Smooth muscle cell (in vitro differentiated cells): ENCODE results near the gene RNF40. TPM values are rescaled to one million over a fixed set of nuclear protein-coding genes. Genes with fewer than 3 reads are reported as not detected.
A peak's percentile ranks its signal among the peaks of the same experiment; 100 is the strongest.

Experiments
- DNase-seq: peaks from one replicate; lab custom pipeline; 2025; ENCODE audit not compliant: unreplicated experiment; lab: John Stamatoyannopoulos, UW
- H2AFZ ChIP-seq: fragments of 200-600 bp; sonication (generic); 2 replicates; pipeline ENCODE4 v1.6.0; 2016; ENCODE audit warnings: antibody characterized with exemption, low read depth, mild to moderate bottlenecking
- H3F3A ChIP-seq: fragments of 200-600 bp; sonication (generic); 2 replicates; pipeline ENCODE4 v1.6.0; 2017; ENCODE audit warnings: antibody characterized with exemption, low read depth
- H3K27ac ChIP-seq: fragments of 200-600 bp; sonication (generic); 2 replicates; pipeline ENCODE4 v1.5.1; 2016; ENCODE audit warnings: low read depth, mild to moderate bottlenecking
- H3K27me3 ChIP-seq: fragments of 200-600 bp; sonication (generic); 2 replicates; pipeline ENCODE4 v1.6.1; 2016; ENCODE audit warnings: low read depth, mild to moderate bottlenecking
- H3K36me3 ChIP-seq: fragments of 200-600 bp; sonication (generic); 2 replicates; pipeline ENCODE4 v1.5.1; 2016; ENCODE audit warnings: low read depth
- H3K4me1 ChIP-seq: fragments of 200-600 bp; sonication (generic); 2 replicates; pipeline ENCODE4 v1.5.1; 2016; ENCODE audit warnings: low read depth
- H3K4me2 ChIP-seq: fragments of 200-600 bp; sonication (generic); 2 replicates; pipeline ENCODE4 v1.6.0; 2016; ENCODE audit warnings: mild to moderate bottlenecking
- H3K4me3 ChIP-seq: fragments of 200-600 bp; sonication (generic); 2 replicates; pipeline ENCODE4 v1.5.1; 2016; ENCODE audit warnings: mild to moderate bottlenecking
- H3K79me2 ChIP-seq: fragments of 200-600 bp; sonication (generic); 2 replicates; pipeline ENCODE4 v1.6.0; 2016; ENCODE audit warnings: low read depth, mild to moderate bottlenecking
- H3K9ac ChIP-seq: fragments of 200-600 bp; sonication (generic); 2 replicates; pipeline ENCODE4 v1.6.0; 2016; ENCODE audit warnings: low read depth
- H3K9me3 ChIP-seq: fragments of 200-600 bp; sonication (generic); replicated peaks from 2 replicates; pipeline ENCODE4 v1.5.1; 2016; ENCODE audit warnings: low read depth
- H4K20me1 ChIP-seq: fragments of 200-600 bp; sonication (generic); 2 replicates; pipeline ENCODE4 v1.6.0; 2016; ENCODE audit warnings: low read depth
- CTCF ChIP-seq: fragments of 200-600 bp; sonication (generic); IDR thresholded peaks from 2 replicates; pipeline ENCODE4 v1.5.1; 2017; ENCODE audit warnings: borderline replicate concordance, mild to moderate bottlenecking, antibody characterized with exemption; ENCODE audit not compliant: insufficient read depth, poor library complexity, severe bottlenecking
- WGBS: methylation state at CpG from one replicate; pipeline ENCODE4 v1.1.7; 2016; ENCODE audit warnings: low lambda C conversion rate; 5-methylcytosine and 5-hydroxymethylcytosine counted together
- polyA plus RNA-seq: library from polyadenylated mRNA; unstranded; fragments of >200 nt; fragmentation: Nextera tagmentation; extraction: Ambion mirVana; gene quantifications from 2 replicates; pipeline ENCODE4 v1.2.1, GENCODE V29; 2016
- total RNA-seq: library from RNA; depleted of rRNA; stranded (reverse); fragments of >200 nt; gene quantifications from 2 replicates; pipeline ENCODE4 v1.2.3, GENCODE V29; 2014

Gene RNF40
- total and polyA plus RNA-seq, 2 experiments from 2014 or later, result 66.1 to 92.5 TPM

GRCh38 chr16:30786115-30786935 is 24.2 kb downstream of the RNF40 start:
- peaks cover 11% of the 10 kb centered on the region for H4K20me1 ChIP-seq
- no peak for TF ChIP-seq CTCF
- H3K27ac ChIP-seq, result peak overlapping the region; percentile 79
- WGBS, result 17% methylated on average over 20 of the region's 57 CpGs
- peaks cover 32% of the 10 kb centered on the region for H3K79me2 ChIP-seq
- H3K9ac ChIP-seq, result peak overlapping the region; percentile 93
- no peaks in the 10 kb centered on the region for H3K9me3 ChIP-seq
- H3K4me3 ChIP-seq, result peak overlapping the region; percentile 99
- H3K27me3 ChIP-seq, result no peaks in the 10 kb centered on the region
- H3K36me3 ChIP-seq, result no peaks in the 10 kb centered on the region
- H3K4me2 ChIP-seq, result peak overlapping the region; percentile 94
- no peaks in the 10 kb centered on the region for H3F3A ChIP-seq
- DNase-seq, result peak; percentile 43
- H2AFZ ChIP-seq, result peak overlapping the region; percentile 83
- peaks cover 14% of the 10 kb centered on the region for H3K4me1 ChIP-seq

DNA sequence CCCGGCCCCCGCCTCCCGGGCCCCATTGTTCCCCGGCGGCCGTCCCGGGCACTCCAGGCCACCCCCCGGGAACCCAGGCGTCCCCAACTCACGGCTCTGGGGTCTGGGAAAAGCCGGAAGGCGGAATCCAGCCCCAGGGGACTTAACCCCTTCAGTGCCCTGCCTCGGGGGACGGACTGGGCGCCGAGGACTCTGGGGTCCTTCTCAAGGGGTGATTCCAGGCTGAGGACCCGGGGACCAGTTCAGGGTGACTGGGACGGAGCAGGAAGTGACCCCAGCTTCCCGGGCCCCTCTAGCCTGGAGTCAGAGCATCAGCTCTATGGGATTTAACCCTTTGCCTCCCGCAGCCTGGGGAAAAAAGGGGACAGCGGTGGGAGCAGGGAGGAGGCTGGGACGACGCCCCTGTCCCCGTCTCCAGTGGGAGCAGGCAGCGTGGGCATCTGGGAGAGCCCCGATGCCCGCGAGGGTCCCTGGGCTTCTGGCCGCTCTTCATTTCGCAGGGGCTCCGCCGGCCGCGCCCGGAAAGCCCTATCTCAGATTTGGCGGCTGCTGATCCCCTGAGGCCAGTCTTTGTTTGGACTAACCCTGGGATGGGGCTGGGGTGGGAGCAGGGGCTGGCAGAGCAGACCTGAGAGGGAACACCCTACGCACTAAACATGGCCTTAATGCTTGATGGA is 25.0 kb downstream of the RNF40 start, which contains the start of gene ZNF629:
ZNF629 (minus strand) TSS at position 270 of the 677 bp plus-strand sequence. CDS start 2,723 bp downstream, outside the sequence.
- DNase-seq, result peak; percentile 38

GRCh38 chr16:30787613-30788378 is 25.7 kb downstream of the RNF40 start:
- no peak for TF ChIP-seq CTCF
- Histone ChIP-seq H3K4me2 (peak overlapping the region; percentile 94), H3K79me2 (peaks cover 32% of the 10 kb centered on the region), H3F3A (no peaks in the 10 kb centered on the region), H3K9ac (peak overlapping the region; percentile 93), H3K27ac (peak overlapping the region; percentile 79), H3K36me3 (no peaks in the 10 kb centered on the region), H3K9me3 (no peaks in the 10 kb centered on the region), H3K4me1 (peaks cover 14% of the 10 kb centered on the region), H3K4me3 (peak overlapping the region; percentile 99), H2AFZ (peak overlapping the region; percentile 83), H3K27me3 (no peaks in the 10 kb centered on the region), H4K20me1 (peaks cover 11% of the 10 kb centered on the region)
- DNase-seq, result no peak
- WGBS, result 49% methylated on average over 11 of the region's 11 CpGs

More for the DNA sequence above, 25.0 kb downstream of the RNF40 start, which contains the start of gene ZNF629:
- no peaks in the 10 kb centered on the region for H3K9me3 ChIP-seq
- H3K27ac ChIP-seq, result peak within 1 kb of the TSS; percentile 79
- peak within 1 kb of the TSS; percentile 93 for H3K9ac ChIP-seq
- no peaks in the 10 kb centered on the region for H3K36me3 ChIP-seq
- H3K27me3 ChIP-seq, result no peaks in the 10 kb centered on the region
- H3K79me2 ChIP-seq, result peaks cover 32% of the 10 kb centered on the region
- WGBS, result 2% methylated on average over 34 of the region's 37 CpGs
- H3K4me2 ChIP-seq, result peak within 1 kb of the TSS; percentile 94
- peak within 1 kb of the TSS; percentile 99 for H3K4me3 ChIP-seq
- H2AFZ ChIP-seq, result peak within 1 kb of the TSS; percentile 83
- H3K4me1 ChIP-seq, result peaks cover 14% of the 10 kb centered on the region
- peaks cover 11% of the 10 kb centered on the region for H4K20me1 ChIP-seq
- no peaks in the 10 kb centered on the region for H3F3A ChIP-seq
- no peak for TF ChIP-seq CTCF
